ENCODE data around the gene PTGDR2. TPM values are rescaled to one million over a fixed set of nuclear protein-coding genes. Genes with fewer than 3 reads are reported as not detected.

PTGDR2 gene
- total RNA-seq, 4 donors from 2014 or later, result 0.11 TPM; not detected in 3

DNA sequence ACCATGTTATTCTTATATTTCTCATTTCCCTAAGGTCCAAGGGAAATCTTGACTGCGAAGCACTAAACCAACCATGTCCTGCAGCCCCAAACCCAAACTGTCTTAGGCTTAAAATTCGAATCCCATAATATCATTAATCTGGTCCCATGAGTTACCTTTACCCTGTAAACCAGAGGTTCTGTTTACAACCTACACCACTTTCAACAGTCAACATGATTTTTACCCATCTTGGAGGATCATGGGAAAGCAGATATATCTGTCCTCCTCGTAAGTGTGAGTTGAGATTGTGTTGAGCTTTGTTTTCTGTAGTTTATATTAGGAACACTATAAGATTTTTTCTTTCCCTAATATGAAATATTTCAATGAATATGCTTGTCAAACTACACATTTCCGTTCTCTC, 44.2 kb upstream of the PTGDR2 start:
- intact Hi-C loops (cut with DNase I), result loop anchor here (5.0 kb wide), 1 partner anchor 73 kb away; no protein-coding TSS in a partner anchor
- Histone ChIP-seq H3K27me3 (no peaks in the 10 kb centered on the region), H3K4me1 (peaks cover 6 to 13% of the 10 kb centered on the region in 2 donors), H3K36me3 (peaks cover 69 to 79% of the 10 kb centered on the region in 2 donors), H3K4me3 (replicated peaks in 1 of 3) (no peak overlapping the region), H3K9me3 (no peaks in the 10 kb centered on the region), H3K27ac (no peak overlapping the region)
- 83 to 87% methylated on average over 4 of the region's 4 CpGs for WGBS, 2 donors
- DNase-seq, result no peak
- TF ChIP-seq, protein P1, sequence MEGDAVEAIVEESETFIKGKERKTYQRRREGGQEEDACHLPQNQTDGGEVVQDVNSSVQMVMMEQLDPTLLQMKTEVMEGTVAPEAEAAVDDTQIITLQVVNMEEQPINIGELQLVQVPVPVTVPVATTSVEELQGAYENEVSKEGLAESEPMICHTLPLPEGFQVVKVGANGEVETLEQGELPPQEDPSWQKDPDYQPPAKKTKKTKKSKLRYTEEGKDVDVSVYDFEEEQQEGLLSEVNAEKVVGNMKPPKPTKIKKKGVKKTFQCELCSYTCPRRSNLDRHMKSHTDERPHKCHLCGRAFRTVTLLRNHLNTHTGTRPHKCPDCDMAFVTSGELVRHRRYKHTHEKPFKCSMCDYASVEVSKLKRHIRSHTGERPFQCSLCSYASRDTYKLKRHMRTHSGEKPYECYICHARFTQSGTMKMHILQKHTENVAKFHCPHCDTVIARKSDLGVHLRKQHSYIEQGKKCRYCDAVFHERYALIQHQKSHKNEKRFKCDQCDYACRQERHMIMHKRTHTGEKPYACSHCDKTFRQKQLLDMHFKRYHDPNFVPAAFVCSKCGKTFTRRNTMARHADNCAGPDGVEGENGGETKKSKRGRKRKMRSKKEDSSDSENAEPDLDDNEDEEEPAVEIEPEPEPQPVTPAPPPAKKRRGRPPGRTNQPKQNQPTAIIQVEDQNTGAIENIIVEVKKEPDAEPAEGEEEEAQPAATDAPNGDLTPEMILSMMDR (IDR thresholded peaks at IDR 0.05), result no peak
- no peak for TF ChIP-seq POLR2A (IDR thresholded peaks at IDR 0.05)

DNA sequence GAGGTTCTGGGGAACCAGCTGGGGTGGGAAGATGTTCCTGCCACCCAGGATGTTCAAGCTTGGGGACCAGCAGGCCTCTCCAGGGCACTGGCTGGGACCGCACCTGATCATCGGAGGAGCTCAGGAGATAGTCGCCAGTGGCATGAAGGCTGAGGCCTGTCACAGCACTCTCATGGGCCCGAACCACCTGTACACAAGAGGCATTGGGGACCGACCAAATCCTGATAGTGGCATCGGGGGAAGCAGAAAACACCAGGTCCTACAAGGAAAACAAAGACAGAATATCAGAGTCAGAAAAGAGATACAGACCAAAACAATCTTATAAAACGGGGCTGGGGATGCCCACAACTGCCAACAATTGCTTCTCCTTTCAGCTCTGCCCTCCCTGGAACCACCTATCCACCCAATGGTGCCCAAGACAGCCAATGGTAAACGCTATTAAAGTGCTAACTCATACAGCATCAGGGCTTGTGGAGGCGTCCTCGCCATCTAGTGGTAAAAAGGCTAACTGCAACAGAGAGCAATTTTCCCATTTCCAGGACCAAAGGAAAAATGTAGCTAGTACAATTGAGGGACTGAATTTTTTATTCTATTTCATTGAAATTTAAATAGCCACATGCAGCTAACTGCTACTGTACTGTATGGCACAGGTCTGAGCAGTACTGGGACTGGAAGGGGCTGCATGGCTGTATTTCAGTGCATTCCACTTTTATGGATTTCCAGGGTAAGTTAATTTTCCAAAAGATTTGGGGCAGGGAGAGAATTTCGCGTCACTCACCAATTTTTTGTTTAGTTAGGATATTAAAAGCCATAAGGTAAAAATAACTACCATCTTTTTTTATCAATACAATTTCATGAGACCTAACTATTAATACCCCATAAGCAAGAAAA, 43.5 kb upstream of the PTGDR2 start:
- 61% methylated on average over 11 to 12 of the region's 12 CpGs for WGBS, 2 donors
- peak; percentile 24 for DNase-seq
- H3K9me3 ChIP-seq, result no peaks in the 10 kb centered on the region
- no peak overlapping the region for H3K27ac ChIP-seq
- H3K27me3 ChIP-seq, result no peaks in the 10 kb centered on the region
- intact Hi-C loops (cut with DNase I), result loop anchor here (5.0 kb wide), 1 partner anchor 72 kb away; no protein-coding TSS in a partner anchor
- H3K4me1 ChIP-seq, result peaks cover 0 to 6% of the 10 kb centered on the region in 2 donors
- H3K36me3 ChIP-seq, result peaks cover 76 to 85% of the 10 kb centered on the region in 2 donors
- no peak overlapping the region for H3K4me3 ChIP-seq (replicated peaks in 1 of 3)
- TF ChIP-seq POLR2A (IDR thresholded peaks at IDR 0.05), result no peak
- TF ChIP-seq, protein P1 (IDR thresholded peaks at IDR 0.05), result peak; percentile 79 to 94 (median 87)

DNA sequence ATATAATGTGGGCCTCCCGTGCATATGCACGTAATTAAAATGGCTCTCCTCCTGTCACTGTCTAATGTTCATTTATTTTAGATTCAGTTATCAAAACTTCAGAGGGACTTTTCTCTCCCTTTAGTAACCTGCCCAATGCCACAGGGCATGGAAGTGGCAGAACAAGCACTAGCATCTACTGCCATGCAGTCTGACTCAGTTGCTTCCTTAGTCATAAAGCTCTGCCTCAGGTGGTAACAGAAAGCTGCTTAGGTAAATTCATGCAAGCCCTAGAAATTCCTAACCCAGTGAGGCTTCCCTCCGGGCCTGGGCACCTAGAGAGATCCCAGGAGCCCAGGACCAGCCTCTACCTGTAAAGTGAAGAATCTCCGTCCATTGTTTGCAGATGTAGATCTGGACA, 41.7 kb upstream of the PTGDR2 start:
- Histone ChIP-seq H3K4me1 (no peaks in the 10 kb centered on the region), H3K27me3 (no peaks in the 10 kb centered on the region), H3K27ac (no peak overlapping the region), H3K36me3 (peaks cover 75 to 87% of the 10 kb centered on the region in 2 donors), H3K4me3 (replicated peaks in 1 of 3) (no peak overlapping the region), H3K9me3 (no peaks in the 10 kb centered on the region)
- intact Hi-C loops (cut with DNase I), result loop anchor here (5.0 kb wide), 1 partner anchor 70 kb away; no protein-coding TSS in a partner anchor
- DNase-seq, result no peak
- 90 to 97% methylated on average over 4 of the region's 4 CpGs for WGBS, 2 donors
- no peak for TF ChIP-seq POLR2A (IDR thresholded peaks at IDR 0.05)
- TF ChIP-seq, protein P1 (IDR thresholded peaks at IDR 0.05), result no peak

DNA sequence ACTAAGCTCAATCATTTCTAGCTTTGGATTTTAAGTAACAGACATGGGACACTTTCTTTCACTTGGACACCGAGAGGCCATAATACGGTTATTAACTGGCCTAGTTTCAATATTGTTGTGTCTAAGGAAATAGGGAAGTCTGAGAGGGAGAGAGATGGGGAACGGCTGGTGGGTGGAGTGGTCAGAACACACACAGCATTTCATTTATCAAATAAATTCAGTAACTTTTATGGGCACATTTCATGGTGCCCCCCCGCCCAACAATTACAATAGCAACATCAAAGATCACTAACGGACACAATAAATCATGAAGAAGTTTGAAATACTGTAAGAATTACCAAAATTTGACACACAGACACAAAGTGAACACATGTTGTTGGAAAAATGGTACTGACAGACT, 39.9 kb upstream of the PTGDR2 start:
- H3K36me3 ChIP-seq, result peaks cover 59 to 71% of the 10 kb centered on the region in 2 donors
- no peak for DNase-seq
- no peaks in the 10 kb centered on the region for H3K27me3 ChIP-seq
- H3K4me3 ChIP-seq (replicated peaks in 1 of 3), result no peak overlapping the region
- no peak overlapping the region for H3K27ac ChIP-seq
- H3K9me3 ChIP-seq, result no peaks in the 10 kb centered on the region
- intact Hi-C loops (cut with DNase I), result loop anchor here (5.0 kb wide), 1 partner anchor 68 kb away; no protein-coding TSS in a partner anchor
- TF ChIP-seq, protein P1 (IDR thresholded peaks at IDR 0.05), result no peak
- no peak for TF ChIP-seq POLR2A (IDR thresholded peaks at IDR 0.05)
- 84 to 92% methylated on average over 5 of the region's 5 CpGs for WGBS, 2 donors
- H3K4me1 ChIP-seq, result no peaks in the 10 kb centered on the region

Data from thyroid gland (tissue), 4 donors.